PC-9 (cell line): ENCODE measurements around the gene ADAMTS7. TPM values are rescaled to one million over a fixed set of nuclear protein-coding genes. Genes with fewer than 3 reads are reported as not detected.
"Not testable (repeated sequence)": the region's sequence is repeated elsewhere in the genome, so short reads cannot be mapped to it uniquely, and the experiment has no call there.

Experiments
- BruUV-seq: library from RNA; stranded (reverse); fragments of 400-500 nt; replicated peaks from 2 replicates; lab custom pipeline; 2021; lab: Mats Ljungman, UMichigan
- CTCF ChIA-PET: fragments of 300-600 bp; sonication (Branson Sonifier 250); formaldehyde crosslinking; loops from one replicate; lab custom pipeline; 2022; ENCODE audit warnings: antibody characterized with exemption; lab: Charles Lee
- POLR2A ChIA-PET: fragments of 300-600 bp; sonication (Branson Sonifier 250); formaldehyde crosslinking; loops from one replicate; lab custom pipeline; 2022; ENCODE audit warnings: antibody characterized with exemption; ENCODE audit not compliant: unreplicated experiment; lab: Charles Lee
- DNase-seq, 2 experiments: peaks; one replicate each; pipeline versions ENCODE4 v3.0.0 to v3.0.0-alpha.2; 2015 to 2022; ENCODE audit warnings: mixed read lengths in 1 of 2
- H2AFZ ChIP-seq: fragments of 200-600 bp; sonication (generic); 2 replicates; pipeline ENCODE4 v1.8.1; 2017; ENCODE audit warnings: antibody characterized with exemption
- H3F3A ChIP-seq: fragments of 200-600 bp; sonication (generic); 2 replicates; pipeline ENCODE4 v1.8.1; 2017; ENCODE audit warnings: antibody characterized with exemption, mild to moderate bottlenecking, low read depth; ENCODE audit not compliant: insufficient read depth
- H3K27ac ChIP-seq: fragments of 200-600 bp; sonication (generic); 2 replicates; pipeline ENCODE4 v1.6.1; 2016; ENCODE audit warnings: mixed run types
- H3K27me3 ChIP-seq: fragments of 200-600 bp; sonication (generic); 2 replicates; pipeline ENCODE4 v1.6.1; 2016; ENCODE audit warnings: low read depth, mixed run types; ENCODE audit not compliant: insufficient read depth
- H3K36me3 ChIP-seq: fragments of 200-600 bp; sonication (generic); 2 replicates; pipeline ENCODE4 v1.6.1; 2016; ENCODE audit warnings: low read depth, mixed run types
- H3K4me1 ChIP-seq: fragments of 200-600 bp; sonication (generic); replicated peaks from 2 replicates; pipeline ENCODE4 v1.6.1; 2016; ENCODE audit warnings: mixed run types; ENCODE audit not compliant: insufficient read depth
- H3K4me2 ChIP-seq: fragments of 200-600 bp; sonication (generic); 2 replicates; pipeline ENCODE4 v1.6.1; 2017; ENCODE audit warnings: mixed run types
- H3K4me3 ChIP-seq: fragments of 200-600 bp; sonication (generic); 2 replicates; pipeline ENCODE4 v1.6.1; 2016; ENCODE audit warnings: mixed run types
- H3K79me2 ChIP-seq: fragments of 200-600 bp; sonication (generic); 2 replicates; pipeline ENCODE4 v1.6.1; 2017; ENCODE audit warnings: low read depth, mixed run types
- H3K9me2 ChIP-seq: fragments of 200-600 bp; sonication (generic); 2 replicates; pipeline ENCODE4 v1.8.1; 2017; ENCODE audit warnings: mild to moderate bottlenecking; ENCODE audit not compliant: insufficient read depth
- H3K9me3 ChIP-seq: fragments of 200-600 bp; sonication (generic); 2 replicates; pipeline ENCODE4 v1.8.1; 2016; ENCODE audit warnings: low read depth; ENCODE audit not compliant: insufficient read depth
- H4K20me1 ChIP-seq: fragments of 200-600 bp; sonication (generic); 2 replicates; pipeline ENCODE4 v1.8.1; 2017; ENCODE audit not compliant: insufficient read depth
- CTCF ChIP-seq: fragments of 200-600 bp; sonication (generic); conservative IDR thresholded peaks from 2 replicates; pipeline ENCODE4 v1.6.1; 2017; ENCODE audit warnings: mixed run types, antibody characterized with exemption, mild to moderate bottlenecking, moderate library complexity
- EZH2 ChIP-seq: fragments of 200-600 bp; sonication (generic); IDR thresholded peaks from 2 replicates; pipeline ENCODE4 v1.8.0; 2017; ENCODE audit warnings: antibody characterized with exemption, low read depth
- intact Hi-C: fragments of 100-400 bp; cut with micrococcal nuclease; formaldehyde crosslinking; loops from one replicate; pipeline ENCODE4 v1.10.0; 2022; ENCODE audit not compliant: unreplicated experiment
- total RNA-seq: library from RNA; stranded (reverse); gene quantifications from 2 replicates; pipeline ENCODE4 v1.2.3, GENCODE V29; 2021

The ADAMTS7 gene
- total RNA-seq, 1 experiment from 2014 or later = 1.3 TPM

DNA sequence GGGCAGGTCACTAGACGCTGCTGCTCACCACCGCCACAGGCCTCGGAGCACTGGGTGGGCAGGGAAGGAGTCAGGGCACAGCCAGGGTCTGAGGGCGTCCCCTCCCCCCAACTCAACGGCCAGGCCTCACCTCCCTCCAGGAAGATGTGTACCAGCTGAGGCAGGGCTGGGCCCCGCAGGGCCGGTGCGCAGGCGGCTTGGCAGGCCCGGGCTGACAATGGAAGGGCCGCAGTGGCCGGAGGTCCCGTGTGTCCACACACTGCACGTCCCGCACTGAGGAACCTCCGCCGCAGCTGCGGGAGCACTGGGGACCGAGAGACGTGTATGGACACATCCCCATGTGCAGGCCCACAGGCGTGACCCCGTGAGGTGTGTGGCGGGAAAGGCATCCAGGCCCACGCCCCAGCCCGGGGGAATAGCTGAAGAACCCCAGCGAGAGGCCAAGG lies 47.4 kb downstream of the ADAMTS7 start:
- no peaks in the 10 kb centered on the region for H3K79me2 ChIP-seq
- no TSS peak for BruUV-seq
- intact Hi-C loops = no loop called here

GRCh38 chr15:78762985-78763795 lies 48.1 kb downstream of the ADAMTS7 start:
- intact Hi-C loops = no loop called here
- H2AFZ ChIP-seq = no peak overlapping the region
- H3K36me3 ChIP-seq = no peaks in the 10 kb centered on the region
- CTCF ChIA-PET = no interaction called here
- no peak overlapping the region for H3K4me2 ChIP-seq
- POLR2A ChIA-PET = no interaction called here
- no TSS peak for BruUV-seq
- H3K4me1 ChIP-seq = no peaks in the 10 kb centered on the region
- no peaks in the 10 kb centered on the region for H3F3A ChIP-seq
- no peak overlapping the region for H3K4me3 ChIP-seq
- no peaks in the 10 kb centered on the region for H4K20me1 ChIP-seq
- no peaks in the 10 kb centered on the region for H3K27me3 ChIP-seq
- no peaks in the 10 kb centered on the region for H3K79me2 ChIP-seq
- no peaks in the 10 kb centered on the region for H3K9me2 ChIP-seq
- H3K27ac ChIP-seq = no peak overlapping the region
- TF ChIP-seq EZH2 (no peak), CTCF (no peak)
- no peaks in the 10 kb centered on the region for H3K9me3 ChIP-seq
- no peak for DNase-seq

More for the DNA sequence above, 47.4 kb downstream of the ADAMTS7 start:
- H3K27ac ChIP-seq = no peak overlapping the region
- ChIA-PET CTCF (no interaction called here), POLR2A (no interaction called here)
- no peaks in the 10 kb centered on the region for H3F3A ChIP-seq
- H2AFZ ChIP-seq = no peak overlapping the region
- H3K9me2 ChIP-seq = no peaks in the 10 kb centered on the region
- no peak overlapping the region for H3K4me2 ChIP-seq
- H3K27me3 ChIP-seq = no peaks in the 10 kb centered on the region
- H4K20me1 ChIP-seq = no peaks in the 10 kb centered on the region
- H3K4me3 ChIP-seq = no peak overlapping the region
- DNase-seq = no peak
- H3K9me3 ChIP-seq = no peaks in the 10 kb centered on the region
- H3K36me3 ChIP-seq = no peaks in the 10 kb centered on the region
- no peaks in the 10 kb centered on the region for H3K4me1 ChIP-seq
- TF ChIP-seq EZH2 (no peak), CTCF (no peak)

DNA sequence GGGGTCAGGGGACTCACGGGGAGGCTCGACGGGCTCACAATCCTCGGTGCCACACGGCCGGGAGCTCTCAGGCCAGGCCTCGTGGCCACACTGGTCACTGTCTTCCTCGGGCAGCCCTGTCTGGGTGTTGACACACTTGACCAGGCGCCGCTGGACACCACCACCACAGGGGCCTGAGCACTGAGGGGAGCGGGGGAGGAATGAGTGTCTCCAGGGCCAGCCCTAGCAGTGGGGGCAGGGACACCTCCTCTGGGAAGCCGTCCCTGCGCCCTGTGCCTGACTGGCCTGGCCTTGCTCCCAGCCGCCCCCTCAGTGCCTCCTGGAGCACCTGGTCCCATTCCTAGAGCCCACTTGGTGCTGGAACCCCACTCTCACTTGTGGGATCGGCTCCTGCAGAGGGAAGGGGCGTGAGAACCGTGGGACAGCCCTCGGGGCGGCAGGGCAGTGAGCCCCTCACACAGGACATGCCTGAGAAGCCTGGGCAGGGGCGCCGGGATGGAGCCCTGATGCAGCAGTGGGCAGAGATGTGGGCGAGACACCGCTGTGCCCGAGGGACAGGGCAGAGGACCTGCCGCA lies 48.8 kb downstream of the ADAMTS7 start:
- intact Hi-C loops = not testable (repeated sequence)

More for the DNA sequence above, 48.8 kb downstream of the ADAMTS7 start:
- H4K20me1 ChIP-seq, H3K4me3 ChIP-seq, H3K9me3 ChIP-seq, H3K27ac ChIP-seq, H3F3A ChIP-seq, POLR2A ChIA-PET, H3K27me3 ChIP-seq, CTCF ChIA-PET, H2AFZ ChIP-seq, H3K9me2 ChIP-seq, H3K4me2 ChIP-seq, H3K36me3 ChIP-seq, BruUV-seq, DNase-seq, H3K4me1 ChIP-seq, H3K79me2 ChIP-seq: not testable (repeated sequence)
